Activated naive CD8-positive, alpha-beta T cell treated with anti-CD3 and anti-CD28 coated beads, Interleukin-2, amount 50 U/mL, for 16 hours (primary cell): ENCODE measurements around the gene ASCL5.

Experiments
- DNase-seq: peaks from one replicate; pipeline ENCODE4 v3.0.0-alpha.2; 2020; ENCODE audit warnings: low read depth, low spot score

The ASCL5 gene

GRCh38 chr1:201111156-201111555 is 15.8 kb downstream of the ASCL5 start:
- no peak for DNase-seq

- no peak for DNase-seq
These were observed 16.4 kb downstream of the ASCL5 start for GRCh38 chr1:201110616-201111015.

- no peak for DNase-seq
These were observed 16.8 kb downstream of the ASCL5 start for GRCh38 chr1:201110138-201110537.

- DNase-seq: no peak
These were observed 17.3 kb downstream of the ASCL5 start for GRCh38 chr1:201109651-201110050.

GRCh38 chr1:201108614-201109013 is 18.4 kb downstream of the ASCL5 start:
- DNase-seq: no peak

- no peak for DNase-seq
These were observed 21.3 kb downstream of the ASCL5 start for GRCh38 chr1:201105688-201106087.

GRCh38 chr1:201104141-201104540 is 22.8 kb downstream of the ASCL5 start:
- no peak for DNase-seq

GRCh38 chr1:201103666-201104065 is 23.3 kb downstream of the ASCL5 start:
- DNase-seq: no peak

- no peak for DNase-seq
These were observed 26.6 kb downstream of the ASCL5 start for GRCh38 chr1:201100169-201100930.

GRCh38 chr1:201098992-201099677 is 27.8 kb downstream of the ASCL5 start:
- no peak for DNase-seq

- DNase-seq: no peak
These were observed 29.8 kb downstream of the ASCL5 start for GRCh38 chr1:201096977-201097856.

- no peak for DNase-seq
These were observed 30.9 kb downstream of the ASCL5 start for GRCh38 chr1:201096041-201096461.

GRCh38 chr1:201095581-201095980 is 31.4 kb downstream of the ASCL5 start:
- DNase-seq: no peak

GRCh38 chr1:201094832-201095231 is 32.2 kb downstream of the ASCL5 start:
- DNase-seq: no peak

GRCh38 chr1:201093962-201094361 is 33.0 kb downstream of the ASCL5 start:
- no peak for DNase-seq

GRCh38 chr1:201093561-201093960 is 33.4 kb downstream of the ASCL5 start:
- no peak for DNase-seq

GRCh38 chr1:201092738-201093137 is 34.2 kb downstream of the ASCL5 start:
- DNase-seq: no peak

- no peak for DNase-seq
These were observed 35.7 kb downstream of the ASCL5 start for GRCh38 chr1:201091256-201091655.

- DNase-seq: no peak
These were observed 36.4 kb downstream of the ASCL5 start for GRCh38 chr1:201090541-201090940.

GRCh38 chr1:201089596-201089995 is 37.4 kb downstream of the ASCL5 start:
- no peak for DNase-seq

GRCh38 chr1:201088901-201089525 is 38.0 kb downstream of the ASCL5 start:
- DNase-seq: no peak

GRCh38 chr1:201088395-201088794 is 38.6 kb downstream of the ASCL5 start:
- no peak for DNase-seq
